NOMO-1 treated with DMSO at 0.1 percent for 48 hours (cell line): ENCODE measurements around the gene UCP3.

Experiments used
- DNase-seq: peaks from one replicate; lab custom pipeline; 2025; ENCODE audit not compliant: unreplicated experiment; lab: John Stamatoyannopoulos, UW

Gene UCP3

GRCh38 chr11:73958521-73959141 lies 50.3 kb downstream of the UCP3 start:
- DNase-seq = no peak

- DNase-seq = no peak
Observed at GRCh38 chr11:73957654-73958361, 51.1 kb downstream of the UCP3 start.

GRCh38 chr11:73956876-73957653 lies 51.8 kb downstream of the UCP3 start:
- no peak for DNase-seq

GRCh38 chr11:73951797-73952196 lies 57.1 kb downstream of the UCP3 start:
- no peak for DNase-seq

- DNase-seq = peak; percentile 41
Observed at GRCh38 chr11:73950869-73951710, 57.8 kb downstream of the UCP3 start, which contains the start of gene DNAJB13. DNAJB13 (plus strand) TSS chr11:73951026; CDS start chr11:73951070, 44 bp downstream.
